Esophagus squamous epithelium (tissue), 5 donors: Measurements from ENCODE around the gene PGBD1. TPM values are rescaled to one million over a fixed set of nuclear protein-coding genes. Genes with fewer than 3 reads are reported as not detected.
"Not testable (repeated sequence)": the region's sequence is repeated elsewhere in the genome, so short reads cannot be mapped to it uniquely, and the experiment has no call there.

Experiments used
- DNase-seq: peaks from one replicate; lab custom pipeline; 2025; lab: John Stamatoyannopoulos, UW
- H3K27ac ChIP-seq, 4 donors: fragments of 200-600 bp; sonication (generic); one replicate each; pipeline ENCODE4 v1.5.1; 2016 to 2019; ENCODE audit warnings: mild to moderate bottlenecking in 1 of 4
- H3K27me3 ChIP-seq, 4 donors: fragments of 200-600 bp; sonication (generic); 1 replicate in 3 of 4; 2 replicates in 1 of 4; pipeline versions ENCODE4 v1.5.1 to v1.6.0; 2017 to 2021; ENCODE audit warnings: antibody characterized with exemption in 1 of 4
- H3K36me3 ChIP-seq, 3 donors: fragments of 200-600 bp; sonication (generic); one replicate each; pipeline ENCODE4 v1.5.1; 2016 to 2019
- H3K4me1 ChIP-seq, 3 donors: fragments of 200-600 bp; sonication (generic); one replicate each; pipeline ENCODE4 v1.5.1; 2017 to 2019
- H3K4me3 ChIP-seq, 4 donors: fragments of 200-600 bp; sonication (generic); 1 replicate in 3 of 4; 2 replicates in 1 of 4; pipeline ENCODE4 v1.5.1; 2016 to 2019; ENCODE audit warnings: mild to moderate bottlenecking in 2 of 4, moderate library complexity in 1 of 4
- H3K9me3 ChIP-seq, 3 donors: fragments of 200-600 bp; sonication (generic); one replicate each; pipeline ENCODE4 v1.5.1; 2016 to 2019
- POLR2A ChIP-seq, 4 donors: fragments of 450-650 bp; IDR thresholded peaks; one replicate each; pipeline ENCODE4 v1.6.1; 2017; ENCODE audit warnings: antibody characterized with exemption in 4 of 4, mild to moderate bottlenecking in 4 of 4, moderate library complexity in 3 of 4
- WGBS, 2 donors: methylation state at CpG; one replicate each; pipeline ENCODE4 v1.1.5; 2018; 5-methylcytosine and 5-hydroxymethylcytosine counted together
- intact Hi-C: fragments of 100-400 bp; cut with DNase I; formaldehyde crosslinking; loops from one replicate; pipeline ENCODE4 v1.15.0; 2022
- total RNA-seq, 4 donors: library from RNA; depleted of rRNA; stranded (reverse); fragments of >200 nt; gene quantifications; one replicate each; pipeline ENCODE4 v1.1.0, GENCODE V29; 2016
- TF ChIP-seq, protein P1 (sequence below), 6 experiments: fragments of 450-650 bp in 4 of 6; fragments of 200-600 bp in 2 of 6; sonication (generic) in 2 of 6; IDR thresholded peaks; one replicate each; pipeline ENCODE4 v1.5.1; 2016 to 2019; ENCODE audit warnings: antibody characterized with exemption in 6 of 6, mild to moderate bottlenecking in 4 of 6, moderate library complexity in 4 of 6
- donor health status: DM: yes; HTN: yes; CAD: no.

Gene PGBD1
- total RNA-seq, 4 donors from 2014 or later: 0.61 to 3.1 (median 1.3) TPM

DNA sequence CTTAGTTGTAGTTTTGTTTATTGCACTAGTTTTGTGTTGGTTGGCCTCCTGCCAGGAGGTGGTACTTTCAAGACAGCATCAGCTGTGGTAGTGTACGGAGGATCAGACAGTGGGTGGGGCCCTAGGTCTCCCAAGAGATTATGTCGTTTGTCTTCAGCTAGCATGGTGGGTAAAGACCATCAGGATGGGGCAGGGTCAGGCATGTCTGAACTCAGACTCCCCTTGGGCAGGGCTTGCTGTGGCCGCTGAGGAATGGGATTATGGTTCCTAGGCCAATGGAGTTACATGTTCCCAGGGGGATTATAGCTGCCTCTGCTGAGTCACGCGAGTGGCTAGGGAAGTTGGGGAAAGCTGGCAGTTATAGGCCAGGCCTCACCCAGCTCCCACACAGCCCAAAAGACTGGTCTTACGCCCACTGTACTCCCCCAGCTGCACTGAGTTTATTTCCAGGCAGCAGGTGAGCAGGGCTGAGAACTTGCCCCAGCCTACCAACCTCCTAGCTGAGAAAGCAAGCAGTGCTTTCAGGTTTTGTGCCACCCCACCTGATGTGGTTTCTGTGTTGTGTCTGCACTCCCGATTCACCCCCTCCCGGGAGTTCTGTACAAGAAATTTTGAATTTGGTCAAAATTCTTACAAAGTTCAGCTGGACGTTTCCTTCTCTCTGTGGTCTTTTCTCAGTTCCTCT is 29.9 kb downstream of the PGBD1 start:
- H3K36me3 ChIP-seq: peaks cover 0 to 4% (median 0%) of the 10 kb centered on the region in 3 donors
- no peaks in the 10 kb centered on the region for H3K4me1 ChIP-seq
- peaks cover 0 to 13% (median 8%) of the 10 kb centered on the region in 3 donors for H3K9me3 ChIP-seq
- DNase-seq: no peak
- H3K27ac ChIP-seq: no peak overlapping the region
- H3K4me3 ChIP-seq: no peak overlapping the region
- 61 to 81% methylated on average over 5 to 6 of the region's 9 CpGs for WGBS, 2 donors
- no peaks in the 10 kb centered on the region for H3K27me3 ChIP-seq
- TF ChIP-seq, protein P1, sequence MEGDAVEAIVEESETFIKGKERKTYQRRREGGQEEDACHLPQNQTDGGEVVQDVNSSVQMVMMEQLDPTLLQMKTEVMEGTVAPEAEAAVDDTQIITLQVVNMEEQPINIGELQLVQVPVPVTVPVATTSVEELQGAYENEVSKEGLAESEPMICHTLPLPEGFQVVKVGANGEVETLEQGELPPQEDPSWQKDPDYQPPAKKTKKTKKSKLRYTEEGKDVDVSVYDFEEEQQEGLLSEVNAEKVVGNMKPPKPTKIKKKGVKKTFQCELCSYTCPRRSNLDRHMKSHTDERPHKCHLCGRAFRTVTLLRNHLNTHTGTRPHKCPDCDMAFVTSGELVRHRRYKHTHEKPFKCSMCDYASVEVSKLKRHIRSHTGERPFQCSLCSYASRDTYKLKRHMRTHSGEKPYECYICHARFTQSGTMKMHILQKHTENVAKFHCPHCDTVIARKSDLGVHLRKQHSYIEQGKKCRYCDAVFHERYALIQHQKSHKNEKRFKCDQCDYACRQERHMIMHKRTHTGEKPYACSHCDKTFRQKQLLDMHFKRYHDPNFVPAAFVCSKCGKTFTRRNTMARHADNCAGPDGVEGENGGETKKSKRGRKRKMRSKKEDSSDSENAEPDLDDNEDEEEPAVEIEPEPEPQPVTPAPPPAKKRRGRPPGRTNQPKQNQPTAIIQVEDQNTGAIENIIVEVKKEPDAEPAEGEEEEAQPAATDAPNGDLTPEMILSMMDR (IDR thresholded peaks at IDR 0.05): no peak
- TF ChIP-seq POLR2A (IDR thresholded peaks at IDR 0.05): no peak
- intact Hi-C loops: no loop called here

- intact Hi-C loops: no loop called here
- no peaks in the 10 kb centered on the region for H3K4me1 ChIP-seq
- TF ChIP-seq POLR2A (IDR thresholded peaks at IDR 0.05): no peak
- TF ChIP-seq, protein P1 (IDR thresholded peaks at IDR 0.05): no peak
- no peak overlapping the region for H3K27ac ChIP-seq
- H3K27me3 ChIP-seq: no peaks in the 10 kb centered on the region
- WGBS, 2 donors: 81 to 96% methylated on average over 11 to 23 of the region's 23 CpGs
- H3K9me3 ChIP-seq: peaks cover 0 to 8% (median 5%) of the 10 kb centered on the region in 3 donors
- DNase-seq: no peak
- H3K4me3 ChIP-seq: no peak overlapping the region
- H3K36me3 ChIP-seq: peaks cover 0 to 4% (median 0%) of the 10 kb centered on the region in 3 donors
Observed at GRCh38 chr6:28312939-28313338, 31.6 kb downstream of the PGBD1 start.

DNA sequence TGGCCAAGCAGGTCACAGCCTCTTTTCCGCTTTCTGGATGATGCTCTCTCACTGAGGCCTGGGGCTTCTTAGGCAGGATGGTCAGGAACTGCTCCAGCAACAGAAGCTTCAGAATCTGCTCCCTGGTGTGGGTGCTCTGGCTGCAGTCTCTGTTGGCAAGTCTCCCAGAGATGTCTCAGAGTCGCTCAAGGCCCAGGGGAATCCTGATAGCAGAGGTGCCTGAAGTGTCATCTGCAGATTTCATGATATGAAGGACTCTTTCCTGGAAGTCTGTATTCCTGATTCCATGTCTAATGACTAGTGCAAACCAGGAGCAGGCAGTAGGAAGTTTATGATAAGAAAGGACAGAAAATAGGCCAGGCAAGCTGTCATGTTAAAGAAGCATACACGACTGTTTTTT is 34.3 kb downstream of the PGBD1 start:
- no peak for DNase-seq
- Histone ChIP-seq H3K4me3 (no peak overlapping the region), H3K27me3 (no peaks in the 10 kb centered on the region), H3K4me1 (no peaks in the 10 kb centered on the region), H3K27ac (no peak overlapping the region), H3K9me3 (peaks cover 0 to 13% (median 8%) of the 10 kb centered on the region in 3 donors), H3K36me3 (peaks cover 0 to 4% (median 0%) of the 10 kb centered on the region in 3 donors)
- intact Hi-C loops: no loop called here
- whole genome bisulfite sequencing, 2 donors: 76 to 81% methylated on average over 2 to 3 of the region's 3 CpGs
- TF ChIP-seq, protein P1 (IDR thresholded peaks at IDR 0.05): no peak
- no peak for TF ChIP-seq POLR2A (IDR thresholded peaks at IDR 0.05)

GRCh38 chr6:28317866-28318265 is 36.5 kb downstream of the PGBD1 start:
- H3K27me3 ChIP-seq, H3K4me1 ChIP-seq, intact Hi-C loops, H3K4me3 ChIP-seq, DNase-seq, H3K27ac ChIP-seq, H3K36me3 ChIP-seq: not testable (repeated sequence)
- WGBS, 2 donors: 85% methylated on average over 8 of the region's 8 CpGs; no CpG with 5 or more reads in 1 of the 2 donors
- H3K9me3 ChIP-seq: peaks cover 0 to 12% (median 5%) of the 10 kb centered on the region in 3 donors

- H3K4me1 ChIP-seq: no peaks in the 10 kb centered on the region
- no peak overlapping the region for H3K4me3 ChIP-seq
- H3K27me3 ChIP-seq: no peaks in the 10 kb centered on the region
- intact Hi-C loops: no loop called here
- no peak for DNase-seq
- H3K36me3 ChIP-seq: peaks cover 8 to 43% (median 17%) of the 10 kb centered on the region in 3 donors
- TF ChIP-seq POLR2A (IDR thresholded peaks at IDR 0.05): no peak
- TF ChIP-seq, protein P1 (IDR thresholded peaks at IDR 0.05): no peak
- H3K9me3 ChIP-seq: peaks cover 0 to 48% (median 32%) of the 10 kb centered on the region in 3 donors
- H3K27ac ChIP-seq: no peak overlapping the region
- WGBS, 2 donors: 77 to 79% methylated on average over 3 of the region's 3 CpGs
Observed at GRCh38 chr6:28322661-28323060, 41.3 kb downstream of the PGBD1 start.
